ENCODE results near the gene NFATC3. TPM values are rescaled to one million over a fixed set of nuclear protein-coding genes. Genes with fewer than 3 reads are reported as not detected.

The NFATC3 gene
- total and polyA plus RNA-seq, 4 donors, result 9.7 to 21.2 (median 16.8) TPM

DNA sequence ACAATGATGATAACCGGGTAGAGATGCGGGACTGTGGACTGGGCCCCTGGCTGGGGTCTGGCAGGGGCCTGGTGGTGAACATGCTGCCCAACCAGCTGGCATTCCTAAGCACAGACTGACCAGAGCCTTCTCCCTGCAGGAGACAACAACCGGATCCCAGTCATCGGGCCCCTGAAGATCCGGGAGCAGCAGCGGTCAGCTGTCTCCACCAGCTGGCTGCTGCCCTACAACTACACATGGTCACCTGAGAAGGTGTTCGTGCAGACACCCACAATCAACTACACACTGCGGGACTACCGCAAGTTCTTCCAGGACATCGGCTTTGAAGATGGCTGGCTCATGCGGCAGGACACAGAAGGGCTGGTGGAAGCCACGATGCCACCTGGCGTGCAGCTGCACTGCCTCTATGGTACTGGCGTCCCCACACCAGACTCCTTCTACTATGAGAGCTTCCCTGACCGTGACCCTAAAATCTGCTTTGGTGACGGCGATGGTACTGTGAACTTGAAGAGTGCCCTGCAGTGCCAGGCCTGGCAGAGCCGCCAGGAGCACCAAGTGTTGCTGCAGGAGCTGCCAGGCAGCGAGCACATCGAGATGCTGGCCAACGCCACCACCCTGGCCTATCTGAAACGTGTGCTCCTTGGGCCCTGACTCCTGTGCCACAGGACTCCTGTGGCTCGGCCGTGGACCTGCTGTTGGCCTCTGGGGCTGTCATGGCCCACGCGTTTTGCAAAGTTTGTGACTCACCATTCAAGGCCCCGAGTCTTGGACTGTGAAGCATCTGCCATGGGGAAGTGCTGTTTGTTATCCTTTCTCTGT, 174.0 kb downstream of the NFATC3 start:
- H3K36me3 ChIP-seq (ENCODE audit: control insufficient read depth in 4 of 4, insufficient read depth in 3 of 4, low read depth in 1 of 4, low read length in 3 of 4), result peaks cover 5 to 29% (median 24%) of the 10 kb centered on the region in 4 donors
- no peaks in the 10 kb centered on the region for H3K9me3 ChIP-seq (ENCODE audit: control insufficient read depth in 4 of 4, low read length in 3 of 4)
- 94% methylated on average over 27 of the region's 27 CpGs for WGBS
- peaks cover 2 to 5% (median 3%) of the 10 kb centered on the region in 4 donors for H3K4me1 ChIP-seq (ENCODE audit: control insufficient read depth in 4 of 4, insufficient read depth in 4 of 4, low read length in 3 of 4)
- DNase-seq (ENCODE audit: low spot score), result no peak
- no peak overlapping the region for H3K9ac ChIP-seq (ENCODE audit: low read depth in 1 of 2, low read length in 2 of 2)
- TF ChIP-seq FOXA1 (IDR thresholded peaks at IDR 0.05) (no peak), EGR1 (IDR thresholded peaks at IDR 0.05; ENCODE audit: low read depth in 2 of 2) (no peak), GABPA (IDR thresholded peaks at IDR 0.05 in 1 of 2, conservative IDR thresholded peaks at IDR 0.05 in 1 of 2) (no peak), NR2F2 (IDR thresholded peaks at IDR 0.05) (no peak), HNF4G (IDR thresholded peaks at IDR 0.05) (no peak), HNF4A (conservative IDR thresholded peaks at IDR 0.05) (no peak), JUND (IDR thresholded peaks at IDR 0.05) (no peak), TAF1 (conservative IDR thresholded peaks at IDR 0.05) (no peak), RAD21 (IDR thresholded peaks at IDR 0.05) (no peak)
- TF ChIP-seq, protein P1, sequence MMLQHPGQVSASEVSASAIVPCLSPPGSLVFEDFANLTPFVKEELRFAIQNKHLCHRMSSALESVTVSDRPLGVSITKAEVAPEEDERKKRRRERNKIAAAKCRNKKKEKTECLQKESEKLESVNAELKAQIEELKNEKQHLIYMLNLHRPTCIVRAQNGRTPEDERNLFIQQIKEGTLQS (IDR thresholded peaks at IDR 0.05), result no peak
- TF ChIP-seq, protein P2, sequence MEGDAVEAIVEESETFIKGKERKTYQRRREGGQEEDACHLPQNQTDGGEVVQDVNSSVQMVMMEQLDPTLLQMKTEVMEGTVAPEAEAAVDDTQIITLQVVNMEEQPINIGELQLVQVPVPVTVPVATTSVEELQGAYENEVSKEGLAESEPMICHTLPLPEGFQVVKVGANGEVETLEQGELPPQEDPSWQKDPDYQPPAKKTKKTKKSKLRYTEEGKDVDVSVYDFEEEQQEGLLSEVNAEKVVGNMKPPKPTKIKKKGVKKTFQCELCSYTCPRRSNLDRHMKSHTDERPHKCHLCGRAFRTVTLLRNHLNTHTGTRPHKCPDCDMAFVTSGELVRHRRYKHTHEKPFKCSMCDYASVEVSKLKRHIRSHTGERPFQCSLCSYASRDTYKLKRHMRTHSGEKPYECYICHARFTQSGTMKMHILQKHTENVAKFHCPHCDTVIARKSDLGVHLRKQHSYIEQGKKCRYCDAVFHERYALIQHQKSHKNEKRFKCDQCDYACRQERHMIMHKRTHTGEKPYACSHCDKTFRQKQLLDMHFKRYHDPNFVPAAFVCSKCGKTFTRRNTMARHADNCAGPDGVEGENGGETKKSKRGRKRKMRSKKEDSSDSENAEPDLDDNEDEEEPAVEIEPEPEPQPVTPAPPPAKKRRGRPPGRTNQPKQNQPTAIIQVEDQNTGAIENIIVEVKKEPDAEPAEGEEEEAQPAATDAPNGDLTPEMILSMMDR (IDR thresholded peaks at IDR 0.05; ENCODE audit: low read depth, low read length, missing input control), result no peak
- TF ChIP-seq, protein P3, sequence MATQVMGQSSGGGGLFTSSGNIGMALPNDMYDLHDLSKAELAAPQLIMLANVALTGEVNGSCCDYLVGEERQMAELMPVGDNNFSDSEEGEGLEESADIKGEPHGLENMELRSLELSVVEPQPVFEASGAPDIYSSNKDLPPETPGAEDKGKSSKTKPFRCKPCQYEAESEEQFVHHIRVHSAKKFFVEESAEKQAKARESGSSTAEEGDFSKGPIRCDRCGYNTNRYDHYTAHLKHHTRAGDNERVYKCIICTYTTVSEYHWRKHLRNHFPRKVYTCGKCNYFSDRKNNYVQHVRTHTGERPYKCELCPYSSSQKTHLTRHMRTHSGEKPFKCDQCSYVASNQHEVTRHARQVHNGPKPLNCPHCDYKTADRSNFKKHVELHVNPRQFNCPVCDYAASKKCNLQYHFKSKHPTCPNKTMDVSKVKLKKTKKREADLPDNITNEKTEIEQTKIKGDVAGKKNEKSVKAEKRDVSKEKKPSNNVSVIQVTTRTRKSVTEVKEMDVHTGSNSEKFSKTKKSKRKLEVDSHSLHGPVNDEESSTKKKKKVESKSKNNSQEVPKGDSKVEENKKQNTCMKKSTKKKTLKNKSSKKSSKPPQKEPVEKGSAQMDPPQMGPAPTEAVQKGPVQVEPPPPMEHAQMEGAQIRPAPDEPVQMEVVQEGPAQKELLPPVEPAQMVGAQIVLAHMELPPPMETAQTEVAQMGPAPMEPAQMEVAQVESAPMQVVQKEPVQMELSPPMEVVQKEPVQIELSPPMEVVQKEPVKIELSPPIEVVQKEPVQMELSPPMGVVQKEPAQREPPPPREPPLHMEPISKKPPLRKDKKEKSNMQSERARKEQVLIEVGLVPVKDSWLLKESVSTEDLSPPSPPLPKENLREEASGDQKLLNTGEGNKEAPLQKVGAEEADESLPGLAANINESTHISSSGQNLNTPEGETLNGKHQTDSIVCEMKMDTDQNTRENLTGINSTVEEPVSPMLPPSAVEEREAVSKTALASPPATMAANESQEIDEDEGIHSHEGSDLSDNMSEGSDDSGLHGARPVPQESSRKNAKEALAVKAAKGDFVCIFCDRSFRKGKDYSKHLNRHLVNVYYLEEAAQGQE (IDR thresholded peaks at IDR 0.05), result no peak
- TF ChIP-seq, protein P4, sequence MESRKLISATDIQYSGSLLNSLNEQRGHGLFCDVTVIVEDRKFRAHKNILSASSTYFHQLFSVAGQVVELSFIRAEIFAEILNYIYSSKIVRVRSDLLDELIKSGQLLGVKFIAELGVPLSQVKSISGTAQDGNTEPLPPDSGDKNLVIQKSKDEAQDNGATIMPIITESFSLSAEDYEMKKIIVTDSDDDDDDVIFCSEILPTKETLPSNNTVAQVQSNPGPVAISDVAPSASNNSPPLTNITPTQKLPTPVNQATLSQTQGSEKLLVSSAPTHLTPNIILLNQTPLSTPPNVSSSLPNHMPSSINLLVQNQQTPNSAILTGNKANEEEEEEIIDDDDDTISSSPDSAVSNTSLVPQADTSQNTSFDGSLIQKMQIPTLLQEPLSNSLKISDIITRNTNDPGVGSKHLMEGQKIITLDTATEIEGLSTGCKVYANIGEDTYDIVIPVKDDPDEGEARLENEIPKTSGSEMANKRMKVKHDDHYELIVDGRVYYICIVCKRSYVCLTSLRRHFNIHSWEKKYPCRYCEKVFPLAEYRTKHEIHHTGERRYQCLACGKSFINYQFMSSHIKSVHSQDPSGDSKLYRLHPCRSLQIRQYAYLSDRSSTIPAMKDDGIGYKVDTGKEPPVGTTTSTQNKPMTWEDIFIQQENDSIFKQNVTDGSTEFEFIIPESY (IDR thresholded peaks at IDR 0.05), result no peak
- TF ChIP-seq, protein P5, sequence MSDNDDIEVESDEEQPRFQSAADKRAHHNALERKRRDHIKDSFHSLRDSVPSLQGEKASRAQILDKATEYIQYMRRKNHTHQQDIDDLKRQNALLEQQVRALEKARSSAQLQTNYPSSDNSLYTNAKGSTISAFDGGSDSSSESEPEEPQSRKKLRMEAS (IDR thresholded peaks at IDR 0.05), result no peak
- H3K27me3 ChIP-seq (ENCODE audit: control insufficient read depth in 4 of 4, insufficient read depth in 4 of 4, low read length in 3 of 4), result no peaks in the 10 kb centered on the region
- no peak overlapping the region for H3K4me3 ChIP-seq (ENCODE audit: low read depth in 1 of 3, low read length in 3 of 3)
- no peak overlapping the region for H3K27ac ChIP-seq (ENCODE audit: low read depth in 1 of 2, low read length in 2 of 2)

Measured in liver (tissue), 9 donors.